ENCODE results near the gene CD74.
A peak's percentile ranks its signal among the peaks of the same experiment; 100 is the strongest.

Gene CD74

GRCh38 chr5:150396267-150396666 lies 16.4 kb downstream of the CD74 start:
- DNase-seq = no peak

GRCh38 chr5:150395688-150395975 lies 17.1 kb downstream of the CD74 start:
- no peak for DNase-seq

DNA sequence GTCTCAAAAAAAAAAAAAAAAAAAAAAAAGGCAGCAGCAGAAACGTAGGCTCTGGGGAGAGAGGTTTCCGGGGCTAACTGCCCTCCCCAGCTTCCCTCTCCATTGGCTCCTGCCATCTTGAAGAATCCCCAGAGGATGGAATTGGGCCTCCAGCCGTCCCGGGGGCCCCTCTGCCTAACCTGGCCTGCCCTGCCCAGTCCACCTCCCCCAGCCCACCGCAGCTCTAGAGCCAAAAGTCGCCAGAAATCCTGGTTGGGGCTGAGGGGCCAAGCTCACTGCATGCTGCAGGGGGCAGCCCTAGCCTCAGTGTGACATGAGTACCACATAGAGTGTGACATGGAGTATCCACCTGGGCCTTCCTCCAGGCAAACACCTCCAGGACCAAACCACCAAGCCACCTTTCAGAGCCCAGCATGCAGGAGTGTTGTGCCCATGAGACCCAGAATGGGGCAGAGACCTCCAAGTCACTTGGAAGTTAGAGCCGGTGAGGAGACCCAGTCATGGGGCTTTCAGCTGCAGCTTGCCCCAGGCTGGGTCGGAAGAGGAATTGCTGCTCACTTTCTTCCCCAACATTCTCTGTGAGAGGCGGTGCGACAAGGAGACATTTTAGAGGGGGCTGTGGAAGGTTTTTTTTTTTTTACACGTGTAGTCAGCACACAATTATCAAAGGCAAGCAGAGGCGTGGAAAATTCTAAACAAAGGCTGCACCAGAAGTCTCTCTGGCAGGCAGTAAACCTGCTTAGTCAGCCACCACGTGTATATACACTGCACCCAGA lies 17.6 kb downstream of the CD74 start:
- DNase-seq = no peak

- no peak for DNase-seq
Measured at GRCh38 chr5:150394131-150394530, 18.6 kb downstream of the CD74 start.

GRCh38 chr5:150393096-150393645 lies 19.5 kb downstream of the CD74 start:
- no peak for DNase-seq

GRCh38 chr5:150392680-150393079 lies 20.0 kb downstream of the CD74 start:
- no peak for DNase-seq

- no peak for DNase-seq
Measured at GRCh38 chr5:150391986-150392385, 20.7 kb downstream of the CD74 start.

- no peak for DNase-seq
Measured at GRCh38 chr5:150391064-150391834, 21.5 kb downstream of the CD74 start.

- DNase-seq = no peak
Measured at GRCh38 chr5:150389531-150390266, 23.0 kb downstream of the CD74 start.

- no peak for DNase-seq
Measured at GRCh38 chr5:150386024-150386855, 26.5 kb downstream of the CD74 start.

- DNase-seq = no peak
Measured at GRCh38 chr5:150384701-150385100, 28.0 kb downstream of the CD74 start.

DNA sequence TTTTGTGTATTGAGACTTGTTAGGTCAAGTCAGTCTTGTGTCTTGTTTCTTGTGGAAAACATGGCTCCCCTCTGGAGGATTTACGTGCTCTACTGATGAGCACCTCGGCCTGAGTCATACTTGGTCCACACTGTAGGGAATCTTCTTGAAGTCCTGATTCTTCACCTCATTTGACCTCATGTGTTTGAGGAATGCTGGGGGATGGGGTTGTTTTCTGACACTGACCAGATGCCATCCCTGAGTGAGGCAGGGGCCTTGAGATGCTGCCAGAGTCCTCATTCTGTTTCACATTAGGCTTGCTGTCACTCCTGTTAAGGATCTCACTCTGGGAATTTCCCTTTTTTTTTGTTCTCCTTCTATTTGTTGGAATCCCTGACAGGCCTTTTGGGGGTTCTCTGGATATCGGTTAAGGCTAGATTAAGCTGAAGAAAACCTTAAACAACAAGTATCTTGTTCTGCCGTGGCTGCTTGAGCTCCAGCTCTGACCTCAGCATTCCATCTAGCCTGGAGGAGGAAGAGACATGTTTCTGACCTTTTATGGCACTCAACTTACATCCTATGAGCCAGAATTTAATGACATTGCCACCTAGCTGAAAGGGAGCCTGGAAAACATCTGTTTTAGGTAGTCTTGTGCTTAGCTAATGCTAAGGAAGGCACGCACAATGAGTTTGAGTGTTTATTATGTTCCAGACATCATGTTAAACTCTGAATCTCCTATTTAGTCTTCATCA lies 34.6 kb downstream of the CD74 start:
- no peak for DNase-seq

- DNase-seq = no peak
Measured at GRCh38 chr5:150376799-150377771, 35.6 kb downstream of the CD74 start.

DNA sequence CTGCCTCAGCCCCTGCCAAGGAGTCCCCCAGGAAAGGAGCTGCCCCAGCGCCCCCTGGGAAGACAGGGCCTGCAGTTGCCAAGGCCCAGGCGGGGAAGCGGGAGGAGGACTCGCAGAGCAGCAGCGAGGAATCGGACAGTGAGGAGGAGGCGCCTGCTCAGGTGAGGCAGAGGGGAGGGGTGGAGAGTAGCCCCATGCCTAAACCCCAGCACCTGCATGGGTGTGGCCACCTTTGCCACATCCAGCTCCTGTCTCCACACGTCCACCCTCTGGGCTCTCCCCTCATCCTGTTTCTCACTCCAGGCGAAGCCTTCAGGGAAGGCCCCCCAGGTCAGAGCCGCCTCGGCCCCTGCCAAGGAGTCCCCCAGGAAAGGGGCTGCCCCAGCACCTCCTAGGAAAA lies 38.1 kb downstream of the CD74 start:
- no peak for DNase-seq

DNA sequence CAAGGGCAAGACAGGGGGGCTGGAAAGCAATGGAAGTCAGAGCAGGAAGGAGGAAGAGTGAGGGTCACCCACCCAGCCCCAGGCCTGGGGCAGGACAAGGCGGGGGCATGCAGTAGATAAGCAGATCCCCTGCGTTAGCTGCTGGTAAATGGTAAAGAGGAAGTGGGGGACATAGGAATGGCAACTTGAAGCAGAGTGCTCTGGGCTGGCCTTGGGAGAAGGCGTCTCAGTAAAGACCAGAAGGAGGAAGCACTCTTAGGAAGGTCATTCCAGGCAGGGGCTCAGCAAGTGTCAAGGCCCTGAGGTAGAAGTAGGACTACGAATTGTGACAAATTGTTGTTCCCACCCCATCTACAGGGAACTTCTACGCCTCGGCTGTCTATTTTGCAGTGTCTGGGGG lies 40.1 kb downstream of the CD74 start:
- DNase-seq = peak; percentile 43

GRCh38 chr5:150368526-150368925 lies 44.2 kb downstream of the CD74 start:
- no peak for DNase-seq

DNA sequence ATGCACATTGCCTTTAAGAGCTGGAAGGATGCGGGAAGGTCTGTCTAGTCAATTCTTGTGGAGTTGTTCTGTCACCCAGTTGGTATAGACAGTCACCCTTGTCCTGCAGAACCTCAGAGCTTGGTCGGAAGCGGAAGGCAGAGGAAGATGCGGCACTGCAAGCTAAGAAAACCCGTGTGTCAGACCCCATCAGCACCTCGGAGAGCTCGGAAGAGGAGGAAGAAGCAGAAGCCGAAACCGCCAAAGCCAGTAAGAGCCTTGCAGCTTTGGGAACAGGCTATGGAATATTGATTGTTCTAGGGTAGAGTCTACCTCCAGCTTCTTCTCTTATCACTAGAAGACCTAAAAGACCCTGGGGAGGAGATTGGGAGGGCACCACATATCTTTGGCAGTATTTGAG lies 48.7 kb downstream of the CD74 start:
- no peak for DNase-seq

- DNase-seq = no peak
Measured at GRCh38 chr5:150363185-150363584, 49.5 kb downstream of the CD74 start.

DNA sequence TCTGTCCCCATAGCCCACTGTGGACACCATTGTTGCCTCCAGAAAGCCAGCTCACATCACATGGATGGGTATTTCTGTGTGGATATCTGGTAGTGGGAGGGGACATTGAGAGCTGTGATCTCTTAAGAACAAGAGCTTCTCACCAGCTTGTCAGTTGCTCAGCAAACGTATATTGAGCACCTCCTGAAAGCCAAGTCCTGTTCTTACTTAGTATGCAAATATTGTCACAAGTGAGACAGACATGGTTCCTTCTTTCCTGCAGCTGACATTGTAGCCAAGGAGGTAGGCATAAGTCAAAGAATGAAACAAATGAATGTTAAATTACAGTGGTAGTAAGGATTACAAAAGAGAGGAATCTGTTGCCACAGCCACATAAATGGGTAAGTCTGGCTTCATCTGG lies 51.4 kb downstream of the CD74 start:
- no peak for DNase-seq

GRCh38 chr5:150358261-150359095 lies 54.2 kb downstream of the CD74 start:
- no peak for DNase-seq

All from inflammatory macrophage treated with lipopolysaccharide for 4 hours (primary cell).